Measurements from ENCODE around the gene FLYWCH2.

Gene FLYWCH2

GRCh38 chr16:2848933-2849725, 33.9 kb upstream of the FLYWCH2 start:
- Mint-ChIP-seq H3K9me3 (peaks cover 2% of the 10 kb centered on the region), H3K4me1 (no peaks in the 10 kb centered on the region), H3K4me3 (no peak overlapping the region), H3K27me3 (peaks cover 45% of the 10 kb centered on the region), H3K27ac (no peak overlapping the region), H3K36me3 (peaks cover 1% of the 10 kb centered on the region)
- ATAC-seq = no peak

GRCh38 chr16:2852003-2852730, 30.8 kb upstream of the FLYWCH2 start:
- Mint-ChIP-seq H3K4me1 (no peaks in the 10 kb centered on the region), H3K4me3 (no peak overlapping the region), H3K9me3 (peaks cover 14% of the 10 kb centered on the region), H3K36me3 (peaks cover 8% of the 10 kb centered on the region), H3K27ac (no peak overlapping the region), H3K27me3 (peaks cover 64% of the 10 kb centered on the region)
- no peak for ATAC-seq

- H3K27ac Mint-ChIP-seq = no peak overlapping the region
- H3K9me3 Mint-ChIP-seq = peaks cover 14% of the 10 kb centered on the region
- H3K36me3 Mint-ChIP-seq = peaks cover 8% of the 10 kb centered on the region
- ATAC-seq = peak; percentile 29
- H3K27me3 Mint-ChIP-seq = peaks cover 67% of the 10 kb centered on the region
- peaks cover 6% of the 10 kb centered on the region for H3K4me1 Mint-ChIP-seq
- no peak overlapping the region for H3K4me3 Mint-ChIP-seq
Observed at GRCh38 chr16:2852731-2853507, 30.1 kb upstream of the FLYWCH2 start.

GRCh38 chr16:2853531-2854073, 29.4 kb upstream of the FLYWCH2 start:
- Mint-ChIP-seq H3K4me3 (no peak overlapping the region), H3K27me3 (peaks cover 72% of the 10 kb centered on the region), H3K36me3 (peaks cover 8% of the 10 kb centered on the region), H3K9me3 (peaks cover 14% of the 10 kb centered on the region), H3K4me1 (peaks cover 7% of the 10 kb centered on the region), H3K27ac (no peak overlapping the region)
- ATAC-seq = no peak

- peaks cover 7% of the 10 kb centered on the region for H3K4me1 Mint-ChIP-seq
- peaks cover 14% of the 10 kb centered on the region for H3K9me3 Mint-ChIP-seq
- H3K36me3 Mint-ChIP-seq = peaks cover 8% of the 10 kb centered on the region
- no peak overlapping the region for H3K4me3 Mint-ChIP-seq
- ATAC-seq = no peak
- H3K27me3 Mint-ChIP-seq = peaks cover 68% of the 10 kb centered on the region
- H3K27ac Mint-ChIP-seq = no peak overlapping the region
Observed at GRCh38 chr16:2854700-2855309, 28.2 kb upstream of the FLYWCH2 start.

- Mint-ChIP-seq H3K27ac (no peak overlapping the region), H3K27me3 (peaks cover 68% of the 10 kb centered on the region), H3K4me3 (no peak overlapping the region), H3K4me1 (peaks cover 7% of the 10 kb centered on the region), H3K36me3 (peaks cover 8% of the 10 kb centered on the region), H3K9me3 (peaks cover 14% of the 10 kb centered on the region)
- ATAC-seq = no peak
Observed at GRCh38 chr16:2855536-2855935, 27.5 kb upstream of the FLYWCH2 start.

- H3K4me3 Mint-ChIP-seq = no peak overlapping the region
- H3K27ac Mint-ChIP-seq = no peak overlapping the region
Observed at GRCh38 chr16:2856061-2856670, 26.8 kb upstream of the FLYWCH2 start.

GRCh38 chr16:2856686-2857450, 26.1 kb upstream of the FLYWCH2 start:
- Mint-ChIP-seq H3K27me3 (peaks cover 71% of the 10 kb centered on the region), H3K4me1 (peaks cover 7% of the 10 kb centered on the region), H3K36me3 (peaks cover 8% of the 10 kb centered on the region), H3K27ac (no peak overlapping the region), H3K9me3 (peaks cover 14% of the 10 kb centered on the region), H3K4me3 (no peak overlapping the region)
- ATAC-seq = no peak

More at GRCh38 chr16:2856061-2856670, 26.8 kb upstream of the FLYWCH2 start:
- ATAC-seq = no peak
- Mint-ChIP-seq H3K4me1 (peaks cover 7% of the 10 kb centered on the region), H3K36me3 (peaks cover 8% of the 10 kb centered on the region), H3K9me3 (peaks cover 14% of the 10 kb centered on the region), H3K27me3 (peaks cover 68% of the 10 kb centered on the region)

- Mint-ChIP-seq H3K4me1 (peaks cover 7% of the 10 kb centered on the region), H3K36me3 (peaks cover 8% of the 10 kb centered on the region), H3K4me3 (peak within 1 kb of the TSS; percentile 63), H3K27ac (no peak within 1 kb of the TSS), H3K27me3 (peaks cover 71% of the 10 kb centered on the region), H3K9me3 (peaks cover 14% of the 10 kb centered on the region)
- ATAC-seq = no peak
Observed at GRCh38 chr16:2857451-2858244, 25.4 kb upstream of the FLYWCH2 start, which contains the start of gene PRSS22. Gene PRSS22, minus strand, starts transcription at chr16:2858170. Its CDS starts 66 bp downstream, at chr16:2858104.

- Mint-ChIP-seq H3K27me3 (peaks cover 71% of the 10 kb centered on the region), H3K9me3 (peaks cover 14% of the 10 kb centered on the region), H3K4me1 (peaks cover 7% of the 10 kb centered on the region), H3K36me3 (peaks cover 8% of the 10 kb centered on the region), H3K4me3 (no peak overlapping the region), H3K27ac (no peak overlapping the region)
- no peak for ATAC-seq
Observed at GRCh38 chr16:2858245-2859025, 24.6 kb upstream of the FLYWCH2 start.

GRCh38 chr16:2859686-2860265, 23.2 kb upstream of the FLYWCH2 start:
- peaks cover 7% of the 10 kb centered on the region for H3K4me1 Mint-ChIP-seq
- H3K4me3 Mint-ChIP-seq = no peak overlapping the region
- peaks cover 6% of the 10 kb centered on the region for H3K9me3 Mint-ChIP-seq
- peaks cover under 1% of the 10 kb centered on the region for H3K36me3 Mint-ChIP-seq
- H3K27ac Mint-ChIP-seq = no peak overlapping the region
- H3K27me3 Mint-ChIP-seq = peaks cover 63% of the 10 kb centered on the region
- ATAC-seq = peak; percentile 18

- H3K27me3 Mint-ChIP-seq = peaks cover 51% of the 10 kb centered on the region
- peaks cover 7% of the 10 kb centered on the region for H3K4me1 Mint-ChIP-seq
- H3K9me3 Mint-ChIP-seq = peaks cover 6% of the 10 kb centered on the region
- no peaks in the 10 kb centered on the region for H3K36me3 Mint-ChIP-seq
- H3K4me3 Mint-ChIP-seq = no peak overlapping the region
- H3K27ac Mint-ChIP-seq = no peak overlapping the region
- ATAC-seq = no peak
Observed at GRCh38 chr16:2860826-2861567, 22.0 kb upstream of the FLYWCH2 start.

Data from stimulated activated memory B cell treated with anti-CD40 and anti-IgM and Interleukin-4, amounts not matched to agents 10 μg/mL and 1 μg/mL and 100 μg/mL, for 72 hours (primary cell).